ENCODE results near the gene PAX5. TPM values are rescaled to one million over a fixed set of nuclear protein-coding genes. Genes with fewer than 3 reads are reported as not detected.
"Not testable (repeated sequence)": the region's sequence is repeated elsewhere in the genome, so short reads cannot be mapped to it uniquely, and the experiment has no call there.

PAX5 gene
- polyA plus RNA-seq (2013, experiment 1 of 2), result not detected
- polyA plus RNA-seq (2013, experiment 2 of 2), result under 0.01 TPM

DNA sequence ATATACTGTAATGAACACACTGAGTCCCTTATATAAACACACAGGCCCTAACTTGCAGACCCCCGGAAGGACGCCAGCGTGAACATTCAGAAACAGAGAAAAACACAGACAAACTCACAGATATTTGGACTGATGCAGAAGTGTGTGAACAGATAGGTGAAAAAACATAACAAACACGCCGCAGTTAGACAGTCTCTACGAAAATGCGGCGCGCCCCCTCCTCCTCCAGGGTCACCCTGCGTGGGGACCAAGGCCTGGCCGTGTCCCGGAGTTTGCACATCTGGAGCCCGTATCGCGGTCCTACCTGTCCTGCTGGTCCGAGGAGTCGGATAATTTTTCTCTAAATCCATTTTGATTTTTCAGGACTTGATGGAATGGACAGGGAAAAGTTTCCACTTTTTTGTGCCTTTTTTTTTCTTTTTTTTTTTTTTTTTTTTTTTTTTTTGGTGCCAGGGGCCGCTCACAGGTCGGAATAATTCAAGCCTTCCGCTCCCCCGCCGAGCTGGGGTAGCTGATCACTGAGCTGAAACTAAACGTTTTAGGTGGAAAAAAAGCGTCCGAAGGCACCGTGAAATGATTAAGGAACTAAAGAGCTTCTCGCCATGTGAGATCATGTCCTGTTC, at the start of gene PAX5:
TSS of gene PAX5 (minus strand) at position 587 of the 623 bp plus-strand sequence. CDS start at position 350, 237 bp downstream.
- H4K91ac ChIP-seq (ENCODE audit: low read depth, low read length, poor library complexity), result no peak within 1 kb of the TSS
- H3K14ac ChIP-seq (ENCODE audit: low read length), result no peak within 1 kb of the TSS
- no CpG with 5 or more reads among the region's 27 CpGs for WGBS, 2 donors (ENCODE audit: extremely low coverage in 2 of 2, insufficient read length in 2 of 2, insufficient replicate concordance in 1 of 2)
- DNase-seq (ENCODE audit: low spot score), result no peak
- H3K4me3 ChIP-seq (ENCODE audit: low read length in 2 of 2), result peak within 1 kb of the TSS in 1 of 2 donors; percentile 59
- H2BK15ac ChIP-seq (ENCODE audit: low read length), result no peak within 1 kb of the TSS
- H3K4me2 ChIP-seq (ENCODE audit: insufficient read depth, low read length, poor library complexity, severe bottlenecking), result peak within 1 kb of the TSS; percentile 47
- no peak within 1 kb of the TSS for H2BK5ac ChIP-seq (ENCODE audit: low read length)
- peaks cover 0 to 99% (median 54%) of the 10 kb centered on the region in 3 experiments for H3K27me3 ChIP-seq (ENCODE audit: control insufficient read depth in 3 of 3, insufficient read depth in 3 of 3, low read depth in 1 of 3, low read length in 3 of 3)
- no peak within 1 kb of the TSS for H2BK12ac ChIP-seq (ENCODE audit: low read length)
- no peak within 1 kb of the TSS for H2AK5ac ChIP-seq (ENCODE audit: low read depth, low read length)
- peaks cover 2% of the 10 kb centered on the region for H3K79me1 ChIP-seq (ENCODE audit: low read depth, low read length)
- no peak within 1 kb of the TSS for H3K4ac ChIP-seq (ENCODE audit: low read length)
- no peak within 1 kb of the TSS for H3K9ac ChIP-seq (ENCODE audit: low read depth, low read length, poor library complexity)
- no peak within 1 kb of the TSS for H3K27ac ChIP-seq (replicated peaks; ENCODE audit: low read length)
- no peak within 1 kb of the TSS for H3K18ac ChIP-seq (ENCODE audit: low read length)
- H4K8ac ChIP-seq (ENCODE audit: low read depth, low read length), result no peak within 1 kb of the TSS
- H3K36me3 ChIP-seq (replicated peaks in 1 of 2; ENCODE audit: control insufficient read depth in 2 of 2, insufficient read depth in 2 of 2, low read length in 2 of 2), result no peaks in the 10 kb centered on the region
- H3K9me3 ChIP-seq (replicated peaks in 1 of 2; ENCODE audit: control insufficient read depth in 2 of 2, insufficient read depth in 1 of 2, low read depth in 1 of 2, low read length in 2 of 2), result peaks cover 0 to 11% of the 10 kb centered on the region in 2 donors
- no peak within 1 kb of the TSS for H2BK120ac ChIP-seq (ENCODE audit: low read depth, low read length)
- no peak within 1 kb of the TSS for H3K23ac ChIP-seq (ENCODE audit: low read depth, low read length, poor library complexity)
- peaks cover 11 to 15% of the 10 kb centered on the region in 2 donors for H3K4me1 ChIP-seq (ENCODE audit: control insufficient read depth in 2 of 2, insufficient read depth in 1 of 2, low read depth in 1 of 2, low read length in 2 of 2)
- H2AFZ ChIP-seq (ENCODE audit: low read length), result peak within 1 kb of the TSS; percentile 97

DNA sequence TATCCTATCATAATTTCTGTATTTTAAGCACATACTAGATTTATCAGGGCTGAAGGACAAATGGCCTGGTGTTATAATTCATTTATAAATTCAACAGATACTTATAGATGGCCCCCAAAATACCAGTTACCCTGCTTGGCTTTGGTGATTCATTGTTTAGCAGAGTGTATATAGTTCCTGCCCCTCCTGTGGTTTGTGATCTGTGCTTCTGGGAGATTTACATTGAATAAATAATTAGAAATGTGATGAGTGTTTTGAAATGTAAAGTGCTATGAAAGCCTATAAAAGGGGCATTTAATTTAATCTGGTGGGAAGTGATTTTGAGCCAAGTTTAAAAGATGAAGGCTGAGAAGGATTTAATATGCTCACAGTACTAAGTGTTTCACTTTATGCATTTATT, 49.6 kb upstream of the PAX5 start:
- no peak overlapping the region for H2AFZ ChIP-seq (ENCODE audit: low read length)

DNA sequence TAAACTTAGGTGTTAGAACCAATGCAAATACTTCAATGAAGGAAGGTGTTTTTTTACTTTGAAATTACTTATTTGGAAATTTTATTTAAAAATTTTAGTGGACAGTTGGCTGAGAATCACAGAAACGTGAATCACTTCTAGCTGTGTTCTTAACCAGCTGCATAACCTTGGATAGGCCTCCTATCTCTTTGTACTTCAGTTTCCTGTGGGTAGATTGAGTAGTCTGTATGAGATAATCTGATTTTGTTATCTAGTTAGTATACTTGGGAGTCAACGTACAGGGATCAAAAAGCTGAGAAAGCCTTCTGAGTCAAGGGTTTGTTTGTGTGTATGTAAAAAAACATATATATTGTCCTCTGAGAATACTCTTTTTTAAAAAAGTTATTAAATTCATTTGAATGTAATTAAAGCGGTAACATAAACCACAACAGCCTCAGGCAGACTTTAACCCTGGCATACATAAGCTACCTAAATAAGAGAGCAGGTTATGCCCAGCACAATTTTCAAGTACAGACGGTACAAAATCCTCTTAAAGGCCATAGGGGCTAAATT, 48.2 kb upstream of the PAX5 start:
- no peak overlapping the region for H3K9ac ChIP-seq (ENCODE audit: low read depth, low read length, poor library complexity)
- no peak overlapping the region for H3K23ac ChIP-seq (ENCODE audit: low read depth, low read length, poor library complexity)
- no peak overlapping the region for H3K4me3 ChIP-seq (ENCODE audit: low read length in 2 of 2)
- H3K4me2 ChIP-seq (ENCODE audit: insufficient read depth, low read length, poor library complexity, severe bottlenecking), result no peak overlapping the region
- WGBS, 2 donors (ENCODE audit: extremely low coverage in 2 of 2, insufficient read length in 2 of 2, insufficient replicate concordance in 1 of 2), result no CpG with 5 or more reads among the region's 4 CpGs
- no peak for DNase-seq (ENCODE audit: low spot score)
- peaks cover 3 to 35% of the 10 kb centered on the region in 2 donors for H3K36me3 ChIP-seq (replicated peaks in 1 of 2; ENCODE audit: control insufficient read depth in 2 of 2, insufficient read depth in 2 of 2, low read length in 2 of 2)
- no peak overlapping the region for H4K8ac ChIP-seq (ENCODE audit: low read depth, low read length)
- no peaks in the 10 kb centered on the region for H3K79me1 ChIP-seq (ENCODE audit: low read depth, low read length)
- no peak overlapping the region for H3K4ac ChIP-seq (ENCODE audit: low read length)
- H3K18ac ChIP-seq (ENCODE audit: low read length), result no peak overlapping the region
- H4K91ac ChIP-seq (ENCODE audit: low read depth, low read length, poor library complexity), result no peak overlapping the region
- H2BK15ac ChIP-seq (ENCODE audit: low read length), result no peak overlapping the region
- H3K4me1 ChIP-seq (ENCODE audit: control insufficient read depth in 2 of 2, insufficient read depth in 1 of 2, low read depth in 1 of 2, low read length in 2 of 2), result peaks cover 2% of the 10 kb centered on the region in 2 donors
- H2AK5ac ChIP-seq (ENCODE audit: low read depth, low read length), result no peak overlapping the region
- H2BK5ac ChIP-seq (ENCODE audit: low read length), result no peak overlapping the region
- no peak overlapping the region for H3K14ac ChIP-seq (ENCODE audit: low read length)
- H2BK120ac ChIP-seq (ENCODE audit: low read depth, low read length), result no peak overlapping the region
- H2AFZ ChIP-seq (ENCODE audit: low read length), result no peak overlapping the region
- H3K27me3 ChIP-seq (ENCODE audit: control insufficient read depth in 3 of 3, insufficient read depth in 3 of 3, low read depth in 1 of 3, low read length in 3 of 3), result no peaks in the 10 kb centered on the region
- H3K27ac ChIP-seq (replicated peaks; ENCODE audit: low read length), result no peak overlapping the region
- H3K9me3 ChIP-seq (replicated peaks in 1 of 2; ENCODE audit: control insufficient read depth in 2 of 2, insufficient read depth in 1 of 2, low read depth in 1 of 2, low read length in 2 of 2), result peaks cover 0 to 12% of the 10 kb centered on the region in 2 donors
- H2BK12ac ChIP-seq (ENCODE audit: low read length), result no peak overlapping the region

More for the DNA sequence above, 49.6 kb upstream of the PAX5 start:
- H2BK12ac ChIP-seq (ENCODE audit: low read length), result no peak overlapping the region
- H3K14ac ChIP-seq (ENCODE audit: low read length), result no peak overlapping the region
- no peak overlapping the region for H2BK15ac ChIP-seq (ENCODE audit: low read length)
- H2BK120ac ChIP-seq (ENCODE audit: low read depth, low read length), result no peak overlapping the region
- H3K23ac ChIP-seq (ENCODE audit: low read depth, low read length, poor library complexity), result no peak overlapping the region
- peaks cover 0 to 8% of the 10 kb centered on the region in 2 donors for H3K9me3 ChIP-seq (replicated peaks in 1 of 2; ENCODE audit: control insufficient read depth in 2 of 2, insufficient read depth in 1 of 2, low read depth in 1 of 2, low read length in 2 of 2)
- DNase-seq (ENCODE audit: low spot score), result no peak
- H3K4me3 ChIP-seq (ENCODE audit: low read length in 2 of 2), result no peak overlapping the region
- H3K4me2 ChIP-seq (ENCODE audit: insufficient read depth, low read length, poor library complexity, severe bottlenecking), result no peak overlapping the region
- no peak overlapping the region for H3K4ac ChIP-seq (ENCODE audit: low read length)
- H4K91ac ChIP-seq (ENCODE audit: low read depth, low read length, poor library complexity), result no peak overlapping the region
- H3K79me1 ChIP-seq (ENCODE audit: low read depth, low read length), result no peaks in the 10 kb centered on the region
- peaks cover 2% of the 10 kb centered on the region in 2 donors for H3K4me1 ChIP-seq (ENCODE audit: control insufficient read depth in 2 of 2, insufficient read depth in 1 of 2, low read depth in 1 of 2, low read length in 2 of 2)
- peaks cover 3 to 48% of the 10 kb centered on the region in 2 donors for H3K36me3 ChIP-seq (replicated peaks in 1 of 2; ENCODE audit: control insufficient read depth in 2 of 2, insufficient read depth in 2 of 2, low read length in 2 of 2)
- no peak overlapping the region for H2AK5ac ChIP-seq (ENCODE audit: low read depth, low read length)
- H2BK5ac ChIP-seq (ENCODE audit: low read length), result no peak overlapping the region
- no peaks in the 10 kb centered on the region for H3K27me3 ChIP-seq (ENCODE audit: control insufficient read depth in 3 of 3, insufficient read depth in 3 of 3, low read depth in 1 of 3, low read length in 3 of 3)
- H3K27ac ChIP-seq (replicated peaks; ENCODE audit: low read length), result no peak overlapping the region
- H4K8ac ChIP-seq (ENCODE audit: low read depth, low read length), result no peak overlapping the region
- no peak overlapping the region for H3K18ac ChIP-seq (ENCODE audit: low read length)
- no peak overlapping the region for H3K9ac ChIP-seq (ENCODE audit: low read depth, low read length, poor library complexity)

DNA sequence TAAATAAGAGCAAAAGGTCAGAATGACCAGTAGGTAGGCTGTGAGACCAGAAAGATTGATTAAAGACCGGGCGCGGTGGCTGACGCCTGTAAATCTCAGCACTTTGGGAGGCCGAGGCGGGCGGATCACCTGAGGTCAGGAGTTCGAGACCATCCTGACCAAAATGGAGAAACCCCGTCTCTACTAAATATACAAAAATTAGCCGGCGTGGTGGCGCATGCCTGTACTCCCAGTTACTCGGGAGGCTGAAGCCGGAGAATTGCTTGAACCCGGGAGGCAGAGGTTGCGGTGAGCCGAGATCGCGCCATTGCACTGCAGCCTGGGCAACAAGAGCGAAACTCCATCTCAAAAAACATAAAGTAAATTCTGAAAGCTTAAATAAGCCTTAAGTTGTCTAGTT, 47.4 kb upstream of the PAX5 start:
- not testable (repeated sequence) for H2AK5ac ChIP-seq (ENCODE audit: low read depth, low read length); DNase-seq (ENCODE audit: low spot score); H2BK15ac ChIP-seq (ENCODE audit: low read length); H3K14ac ChIP-seq (ENCODE audit: low read length); H3K9ac ChIP-seq (ENCODE audit: low read depth, low read length, poor library complexity); H3K79me1 ChIP-seq (ENCODE audit: low read depth, low read length); H3K18ac ChIP-seq (ENCODE audit: low read length); H3K4me1 ChIP-seq (ENCODE audit: control insufficient read depth in 2 of 2, insufficient read depth in 1 of 2, low read depth in 1 of 2, low read length in 2 of 2); H3K27ac ChIP-seq (replicated peaks; ENCODE audit: low read length); H2BK5ac ChIP-seq (ENCODE audit: low read length); H2BK12ac ChIP-seq (ENCODE audit: low read length); H3K9me3 ChIP-seq (replicated peaks in 1 of 2; ENCODE audit: control insufficient read depth in 2 of 2, insufficient read depth in 1 of 2, low read depth in 1 of 2, low read length in 2 of 2); H4K91ac ChIP-seq (ENCODE audit: low read depth, low read length, poor library complexity); H3K27me3 ChIP-seq (ENCODE audit: control insufficient read depth in 3 of 3, insufficient read depth in 3 of 3, low read depth in 1 of 3, low read length in 3 of 3); H4K8ac ChIP-seq (ENCODE audit: low read depth, low read length); H3K23ac ChIP-seq (ENCODE audit: low read depth, low read length, poor library complexity); H3K4me2 ChIP-seq (ENCODE audit: insufficient read depth, low read length, poor library complexity, severe bottlenecking); H3K4ac ChIP-seq (ENCODE audit: low read length); H2BK120ac ChIP-seq (ENCODE audit: low read depth, low read length); H2AFZ ChIP-seq (ENCODE audit: low read length)
- H3K36me3 ChIP-seq (replicated peaks in 1 of 2; ENCODE audit: control insufficient read depth in 2 of 2, insufficient read depth in 2 of 2, low read length in 2 of 2), result peaks cover 0 to 27% of the 10 kb centered on the region in 2 donors
- WGBS, 2 donors (ENCODE audit: extremely low coverage in 2 of 2, insufficient read length in 2 of 2, insufficient replicate concordance in 1 of 2), result no CpG with 5 or more reads among the region's 20 CpGs
- peak overlapping the region in 1 of 2 donors; percentile 90 for H3K4me3 ChIP-seq (ENCODE audit: low read length in 2 of 2)
